ENCODE data around the gene GPR75. TPM values are rescaled to one million over a fixed set of nuclear protein-coding genes. Genes with fewer than 3 reads are reported as not detected.

GPR75 gene
- total RNA-seq, 1 donor from 2014 or later, result 0.21 TPM

- no peaks in the 10 kb centered on the region for H3K9me3 ChIP-seq
- TF ChIP-seq CTCF (IDR thresholded peaks at IDR 0.05), result no peak
- intact Hi-C loops (cut with DNase I), result no loop called here
- H3K27me3 ChIP-seq, result no peaks in the 10 kb centered on the region
- DNase-seq (ENCODE audit: low spot score in 2 of 2), result no peak
- H3K4me1 ChIP-seq, result no peaks in the 10 kb centered on the region
- no peak overlapping the region for H3K4me3 ChIP-seq
- H3K36me3 ChIP-seq, result peaks cover 41 to 51% of the 10 kb centered on the region in 2 donors
- no peak overlapping the region for H3K27ac ChIP-seq
These were observed 40.1 kb downstream of the GPR75 start for GRCh38 chr2:53819634-53820033.

GRCh38 chr2:53818854-53819435 is 40.8 kb downstream of the GPR75 start:
- peaks cover 42 to 53% of the 10 kb centered on the region in 2 donors for H3K36me3 ChIP-seq
- no peaks in the 10 kb centered on the region for H3K27me3 ChIP-seq
- no peak for TF ChIP-seq CTCF (IDR thresholded peaks at IDR 0.05)
- no peak overlapping the region for H3K27ac ChIP-seq
- H3K9me3 ChIP-seq, result no peaks in the 10 kb centered on the region
- no peak overlapping the region for H3K4me3 ChIP-seq
- DNase-seq (ENCODE audit: low spot score in 2 of 2), result no peak
- no peaks in the 10 kb centered on the region for H3K4me1 ChIP-seq
- intact Hi-C loops (cut with DNase I), result no loop called here

- no peak for TF ChIP-seq CTCF (IDR thresholded peaks at IDR 0.05)
- Histone ChIP-seq H3K27ac (no peak overlapping the region), H3K4me1 (no peaks in the 10 kb centered on the region), H3K27me3 (no peaks in the 10 kb centered on the region), H3K9me3 (no peaks in the 10 kb centered on the region), H3K36me3 (peaks cover 66 to 91% of the 10 kb centered on the region in 2 donors), H3K4me3 (no peak overlapping the region)
- DNase-seq (ENCODE audit: low spot score in 2 of 2), result no peak
- intact Hi-C loops (cut with DNase I), result no loop called here
These were observed 46.6 kb downstream of the GPR75 start for GRCh38 chr2:53813151-53813550.

GRCh38 chr2:53811601-53812000 is 48.2 kb downstream of the GPR75 start:
- H3K4me1 ChIP-seq, result no peaks in the 10 kb centered on the region
- H3K4me3 ChIP-seq, result no peak overlapping the region
- no peak for TF ChIP-seq CTCF (IDR thresholded peaks at IDR 0.05)
- intact Hi-C loops (cut with DNase I), result no loop called here
- H3K27ac ChIP-seq, result no peak overlapping the region
- no peaks in the 10 kb centered on the region for H3K9me3 ChIP-seq
- no peaks in the 10 kb centered on the region for H3K27me3 ChIP-seq
- H3K36me3 ChIP-seq, result peaks cover 66 to 88% of the 10 kb centered on the region in 2 donors
- DNase-seq (ENCODE audit: low spot score in 2 of 2), result no peak

Other genes with a start within 250 kb of the GPR75 start
- gene CHAC2, start 92.2 kb downstream of the GPR75 start, total RNA-seq, result not detected
- 3.4 TPM for gene ASB3, start 73.0 kb downstream of the GPR75 start, total RNA-seq
- gene ERLEC1, start 72.9 kb downstream of the GPR75 start, total RNA-seq, result 150 TPM
- gene PSME4, start 111.0 kb upstream of the GPR75 start, total RNA-seq, result 14.9 TPM